ENCODE measurements around the gene TPH2. TPM values are rescaled to one million over a fixed set of nuclear protein-coding genes. Genes with fewer than 3 reads are reported as not detected.

Gene TPH2
- total and polyA plus RNA-seq, 2 of the 13 experiments (the other 11 are each of a cell fraction or from before 2014, with no cell fraction given), result not detected

DNA sequence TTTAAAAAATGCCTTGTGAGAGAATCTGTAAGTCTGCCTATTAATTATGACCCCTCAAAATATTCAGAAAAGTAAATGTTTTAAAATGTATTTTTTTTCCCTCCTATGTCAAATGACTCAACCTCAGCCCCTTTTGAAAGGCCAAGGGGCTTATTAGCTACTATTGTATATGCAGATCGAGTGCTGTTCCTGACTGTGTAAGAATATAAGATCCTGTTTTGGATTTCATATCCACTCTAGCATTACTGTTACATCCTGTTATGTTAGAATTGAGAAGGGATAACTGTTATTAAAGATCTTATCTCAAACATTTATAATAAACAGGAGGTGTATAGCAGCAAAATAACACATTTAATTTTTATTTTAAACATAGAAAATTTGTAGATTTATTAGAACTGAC, 46.6 kb upstream of the TPH2 start (continued):
- no peak for TF ChIP-seq HOXA7 (CRISPR knock-in tag; IDR thresholded peaks at IDR 0.05)
- TF ChIP-seq ZNF788 (CRISPR knock-in tag; IDR thresholded peaks at IDR 0.05; ENCODE audit: borderline replicate concordance), result no peak
- TF ChIP-seq AKAP8 (CRISPR knock-in tag; IDR thresholded peaks at IDR 0.05), result no peak
- TF ChIP-seq ZNF143 (CRISPR knock-in tag; IDR thresholded peaks at IDR 0.05), result no peak
- TF ChIP-seq ZNF367 (CRISPR knock-in tag; IDR thresholded peaks at IDR 0.05; ENCODE audit: borderline replicate concordance), result no peak
- TF ChIP-seq, protein P1, sequence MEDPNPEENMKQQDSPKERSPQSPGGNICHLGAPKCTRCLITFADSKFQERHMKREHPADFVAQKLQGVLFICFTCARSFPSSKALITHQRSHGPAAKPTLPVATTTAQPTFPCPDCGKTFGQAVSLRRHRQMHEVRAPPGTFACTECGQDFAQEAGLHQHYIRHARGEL (CRISPR knock-in tag; IDR thresholded peaks at IDR 0.05), result no peak
- TF ChIP-seq, protein P2, sequence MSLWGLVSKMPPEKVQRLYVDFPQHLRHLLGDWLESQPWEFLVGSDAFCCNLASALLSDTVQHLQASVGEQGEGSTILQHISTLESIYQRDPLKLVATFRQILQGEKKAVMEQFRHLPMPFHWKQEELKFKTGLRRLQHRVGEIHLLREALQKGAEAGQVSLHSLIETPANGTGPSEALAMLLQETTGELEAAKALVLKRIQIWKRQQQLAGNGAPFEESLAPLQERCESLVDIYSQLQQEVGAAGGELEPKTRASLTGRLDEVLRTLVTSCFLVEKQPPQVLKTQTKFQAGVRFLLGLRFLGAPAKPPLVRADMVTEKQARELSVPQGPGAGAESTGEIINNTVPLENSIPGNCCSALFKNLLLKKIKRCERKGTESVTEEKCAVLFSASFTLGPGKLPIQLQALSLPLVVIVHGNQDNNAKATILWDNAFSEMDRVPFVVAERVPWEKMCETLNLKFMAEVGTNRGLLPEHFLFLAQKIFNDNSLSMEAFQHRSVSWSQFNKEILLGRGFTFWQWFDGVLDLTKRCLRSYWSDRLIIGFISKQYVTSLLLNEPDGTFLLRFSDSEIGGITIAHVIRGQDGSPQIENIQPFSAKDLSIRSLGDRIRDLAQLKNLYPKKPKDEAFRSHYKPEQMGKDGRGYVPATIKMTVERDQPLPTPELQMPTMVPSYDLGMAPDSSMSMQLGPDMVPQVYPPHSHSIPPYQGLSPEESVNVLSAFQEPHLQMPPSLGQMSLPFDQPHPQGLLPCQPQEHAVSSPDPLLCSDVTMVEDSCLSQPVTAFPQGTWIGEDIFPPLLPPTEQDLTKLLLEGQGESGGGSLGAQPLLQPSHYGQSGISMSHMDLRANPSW (CRISPR knock-in tag; IDR thresholded peaks at IDR 0.05; ENCODE audit: borderline replicate concordance), result no peak
- no peak for TF ChIP-seq ARID2 (CRISPR knock-in tag; IDR thresholded peaks at IDR 0.05; ENCODE audit: borderline replicate concordance)
- no peak for TF ChIP-seq RBM39 (IDR thresholded peaks at IDR 0.05; ENCODE audit: low read depth, low read length, poor library complexity, severe bottlenecking)
- TF ChIP-seq MZF1 (CRISPR knock-in tag; IDR thresholded peaks at IDR 0.05; ENCODE audit: borderline replicate concordance), result no peak
- TF ChIP-seq, protein P3, sequence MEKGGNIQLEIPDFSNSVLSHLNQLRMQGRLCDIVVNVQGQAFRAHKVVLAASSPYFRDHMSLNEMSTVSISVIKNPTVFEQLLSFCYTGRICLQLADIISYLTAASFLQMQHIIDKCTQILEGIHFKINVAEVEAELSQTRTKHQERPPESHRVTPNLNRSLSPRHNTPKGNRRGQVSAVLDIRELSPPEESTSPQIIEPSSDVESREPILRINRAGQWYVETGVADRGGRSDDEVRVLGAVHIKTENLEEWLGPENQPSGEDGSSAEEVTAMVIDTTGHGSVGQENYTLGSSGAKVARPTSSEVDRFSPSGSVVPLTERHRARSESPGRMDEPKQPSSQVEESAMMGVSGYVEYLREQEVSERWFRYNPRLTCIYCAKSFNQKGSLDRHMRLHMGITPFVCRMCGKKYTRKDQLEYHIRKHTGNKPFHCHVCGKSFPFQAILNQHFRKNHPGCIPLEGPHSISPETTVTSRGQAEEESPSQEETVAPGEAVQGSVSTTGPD (CRISPR knock-in tag; IDR thresholded peaks at IDR 0.05), result no peak
- no peak for TF ChIP-seq ZNF577 (CRISPR knock-in tag; IDR thresholded peaks at IDR 0.05; ENCODE audit: borderline replicate concordance, low read depth)

Measured in HepG2 (cell line).